Ramos (cell line): Measurements from ENCODE around the gene DDO.
"Not testable (repeated sequence)": the region's sequence is repeated elsewhere in the genome, so short reads cannot be mapped to it uniquely, and the experiment has no call there.

Experiments used
- in situ Hi-C: fragments of 300-500 bp; cut with MboI; formaldehyde crosslinking; loops from one replicate; pipeline ENCODE4 v1.14.3; 2022; ENCODE audit warnings: low sequenced_read_pairs; ENCODE audit not compliant: unreplicated experiment

The DDO gene

GRCh38 chr6:110415086-110415916 lies at the start of gene DDO:
DDO (minus strand) TSS chr6:110415575; CDS start chr6:110413462, 2,113 bp downstream.
- in situ Hi-C loops, result no loop called here

GRCh38 chr6:110462884-110463481 lies 47.6 kb upstream of the DDO start:
- in situ Hi-C loops, result no loop called here

GRCh38 chr6:110461376-110461775 lies 46.0 kb upstream of the DDO start:
- in situ Hi-C loops, result no loop called here

- in situ Hi-C loops, result no loop called here
Measured at GRCh38 chr6:110459137-110459536, 43.8 kb upstream of the DDO start.

GRCh38 chr6:110458476-110458875 lies 43.1 kb upstream of the DDO start:
- in situ Hi-C loops, result no loop called here

- in situ Hi-C loops, result not testable (repeated sequence)
Measured at GRCh38 chr6:110457567-110458175, 42.3 kb upstream of the DDO start.

- in situ Hi-C loops, result no loop called here
Measured at GRCh38 chr6:110456694-110457093, 41.3 kb upstream of the DDO start.

GRCh38 chr6:110449541-110449895 lies 34.1 kb upstream of the DDO start:
- in situ Hi-C loops, result no loop called here

GRCh38 chr6:110448846-110449540 lies 33.6 kb upstream of the DDO start:
- in situ Hi-C loops, result no loop called here

- in situ Hi-C loops, result no loop called here
Measured at GRCh38 chr6:110447761-110448160, 32.4 kb upstream of the DDO start.

- in situ Hi-C loops, result no loop called here
Measured at GRCh38 chr6:110446405-110446804, 31.0 kb upstream of the DDO start.

GRCh38 chr6:110440026-110440425 lies 24.7 kb upstream of the DDO start:
- in situ Hi-C loops, result no loop called here

- in situ Hi-C loops, result no loop called here
Measured at GRCh38 chr6:110439356-110439755, 24.0 kb upstream of the DDO start.

GRCh38 chr6:110434961-110435602 lies 19.7 kb upstream of the DDO start:
- in situ Hi-C loops, result no loop called here

- in situ Hi-C loops, result no loop called here
Measured at GRCh38 chr6:110432285-110432900, 17.0 kb upstream of the DDO start.

- in situ Hi-C loops, result no loop called here
Measured at GRCh38 chr6:110430741-110431140, 15.4 kb upstream of the DDO start.

GRCh38 chr6:110430236-110430635 lies 14.9 kb upstream of the DDO start:
- in situ Hi-C loops, result no loop called here

GRCh38 chr6:110428153-110428552 lies 12.8 kb upstream of the DDO start:
- in situ Hi-C loops, result no loop called here

GRCh38 chr6:110425816-110426215 lies 10.4 kb upstream of the DDO start:
- in situ Hi-C loops, result no loop called here

GRCh38 chr6:110422444-110422822 lies 7.1 kb upstream of the DDO start:
- in situ Hi-C loops, result no loop called here
